CD4-positive, CD25-positive, alpha-beta regulatory T cell (primary cell): Measurements from ENCODE around the gene PRDM16. TPM values are rescaled to one million over a fixed set of nuclear protein-coding genes. Genes with fewer than 3 reads are reported as not detected.

Experiments
- ATAC-seq, 2 donors: fragments of 150-1000 bp; cut with Tn5 transposase; one replicate each; pipeline ENCODE4 v1.10.0; 2021; ENCODE audit warnings: low read depth in 2 of 2, moderate number of reproducible peaks in 2 of 2, moderate library complexity in 1 of 2
- DNase-seq, 3 donors: peaks; one replicate each; pipeline versions ENCODE4 v3.0.0 to v3.0.0-alpha.2; 2012 to 2022; ENCODE audit warnings: mixed read lengths in 1 of 3
- H3K27ac ChIP-seq: one replicate; pipeline ENCODE4 v1.7.0; 2013; ENCODE audit warnings: mild to moderate bottlenecking, low read length; ENCODE audit not compliant: insufficient read depth, poor library complexity, severe bottlenecking
- H3K27me3 ChIP-seq: one replicate; pipeline ENCODE4 v1.7.0; 2013; ENCODE audit warnings: low read length; ENCODE audit not compliant: control insufficient read depth, insufficient read depth
- H3K36me3 ChIP-seq: one replicate; pipeline ENCODE4 v1.7.0; 2013; ENCODE audit warnings: mild to moderate bottlenecking, low read length, moderate library complexity; ENCODE audit not compliant: control insufficient read depth, insufficient read depth
- H3K4me1 ChIP-seq: 2 replicates; pipeline ENCODE4 v1.7.0; 2013; ENCODE audit warnings: mild to moderate bottlenecking, low read length; ENCODE audit not compliant: insufficient read depth, control insufficient read depth, poor library complexity, severe bottlenecking
- H3K4me3 ChIP-seq: one replicate; pipeline ENCODE4 v1.7.0; 2013; ENCODE audit warnings: low read depth, mild to moderate bottlenecking, low read length, moderate library complexity
- H3K9me3 ChIP-seq, 2 experiments: 1 replicate in 1 of 2; 2 replicates in 1 of 2; pipeline ENCODE4 v1.7.0; 2013; ENCODE audit warnings: low read length in 2 of 2, mild to moderate bottlenecking in 1 of 2, moderate library complexity in 1 of 2; ENCODE audit not compliant: control insufficient read depth in 2 of 2
- H3K27ac Mint-ChIP-seq, 3 donors: one replicate each; pipeline ENCODE4 v1.8.0; 2020 to 2022; ENCODE audit warnings: mild to moderate bottlenecking in 3 of 3, mixed read lengths in 3 of 3, moderate library complexity in 2 of 3
- H3K27me3 Mint-ChIP-seq: one replicate; pipeline ENCODE4 v1.8.0; 2022; ENCODE audit warnings: mild to moderate bottlenecking, mixed read lengths
- H3K36me3 Mint-ChIP-seq: one replicate; pipeline ENCODE4 v1.8.0; 2020; ENCODE audit warnings: mixed read lengths
- H3K4me1 Mint-ChIP-seq, 4 donors: one replicate each; pipeline ENCODE4 v1.8.0; 2020 to 2022; ENCODE audit warnings: mixed read lengths in 4 of 4, mild to moderate bottlenecking in 1 of 4
- H3K4me3 Mint-ChIP-seq, 4 donors: one replicate each; pipeline ENCODE4 v1.8.0; 2020 to 2022; ENCODE audit warnings: mild to moderate bottlenecking in 4 of 4, mixed read lengths in 4 of 4, moderate library complexity in 3 of 4
- H3K9me3 Mint-ChIP-seq, 7 donors: one replicate each; pipeline ENCODE4 v1.8.0; 2020 to 2022; ENCODE audit warnings: mixed read lengths in 7 of 7, mild to moderate bottlenecking in 3 of 7, moderate library complexity in 2 of 7
- polyA plus RNA-seq, 4 donors: library from polyadenylated mRNA; unstranded; fragments of 300-500 nt; fragmentation: Illumina TruSeq; gene quantifications; one replicate each; pipeline ENCODE4 v1.2.3, GENCODE V29; 2021
- total RNA-seq: library from RNA; stranded (reverse); gene quantifications from one replicate; pipeline ENCODE4 v1.2.3, GENCODE V29; 2022

Gene PRDM16
- total and polyA plus RNA-seq, 5 donors from 2014 or later: 0.27 TPM; not detected in 4

GRCh38 chr1:3334366-3334765 lies 265.4 kb downstream of the PRDM16 start:
- ATAC-seq (no peak), DNase-seq (no peak)
- H3K27me3 Mint-ChIP-seq: no peaks in the 10 kb centered on the region
- peaks cover 0 to 2% (median 0%) of the 10 kb centered on the region in 4 donors for H3K4me1 Mint-ChIP-seq
- Histone ChIP-seq H3K27ac (no peak overlapping the region), H3K36me3 (no peaks in the 10 kb centered on the region), H3K4me1 (no peaks in the 10 kb centered on the region), H3K9me3 (peaks cover 0 to 2% of the 10 kb centered on the region in 2 experiments), H3K27me3 (no peaks in the 10 kb centered on the region), H3K4me3 (no peak overlapping the region)
- peaks cover 0 to 2% (median 0%) of the 10 kb centered on the region in 7 donors for H3K9me3 Mint-ChIP-seq
- no peaks in the 10 kb centered on the region for H3K36me3 Mint-ChIP-seq
- H3K27ac Mint-ChIP-seq: no peak overlapping the region
- H3K4me3 Mint-ChIP-seq: no peak overlapping the region

DNA sequence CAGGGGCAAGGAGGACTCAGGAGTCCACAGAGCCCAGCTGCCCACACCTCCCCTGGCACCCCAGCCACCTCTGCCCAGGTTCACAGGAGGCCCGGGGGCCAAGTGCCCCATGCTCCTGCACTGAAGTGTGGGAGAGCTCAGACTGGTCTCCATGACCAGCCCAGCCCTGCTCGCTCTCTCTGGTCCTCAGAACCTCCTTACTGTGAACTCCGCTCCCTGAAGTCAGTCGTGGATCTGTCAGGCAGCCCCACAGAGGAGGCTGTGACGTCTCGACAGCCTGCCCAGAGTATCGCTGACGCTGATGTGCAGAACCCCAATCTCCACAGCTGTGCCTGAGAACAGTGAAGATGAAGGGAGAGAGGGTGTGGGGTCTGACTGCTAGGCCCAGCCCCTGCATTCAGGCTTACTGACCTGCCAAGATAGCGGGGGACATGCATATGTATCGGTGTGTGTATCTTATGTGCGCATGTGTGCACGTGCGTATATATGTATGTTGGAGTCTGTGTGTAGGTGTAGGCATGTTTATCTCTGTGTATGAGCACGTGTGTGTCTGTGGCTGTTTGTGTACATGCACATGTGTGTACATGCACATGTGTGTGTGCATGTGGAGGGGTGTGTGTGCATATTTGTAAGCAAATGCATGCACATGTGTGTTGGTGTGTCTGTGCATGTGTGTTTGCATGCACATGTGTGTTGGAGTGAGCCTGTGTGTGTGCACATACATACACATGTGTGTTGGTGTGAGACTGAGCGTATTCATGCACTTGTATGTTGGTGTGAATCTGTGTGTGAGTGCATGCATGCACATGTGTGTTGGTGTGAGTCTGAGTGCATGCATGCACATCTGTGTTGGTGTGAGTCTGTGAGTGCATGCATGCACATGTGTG lies 267.0 kb downstream of the PRDM16 start:
- Histone ChIP-seq H3K9me3 (peaks cover 0 to 2% of the 10 kb centered on the region in 2 experiments), H3K4me1 (no peaks in the 10 kb centered on the region), H3K36me3 (no peaks in the 10 kb centered on the region), H3K4me3 (no peak overlapping the region), H3K27ac (no peak overlapping the region), H3K27me3 (no peaks in the 10 kb centered on the region)
- Mint-ChIP-seq H3K36me3 (no peaks in the 10 kb centered on the region), H3K27ac (no peak overlapping the region), H3K9me3 (peaks cover 0 to 2% (median 0%) of the 10 kb centered on the region in 7 donors), H3K4me3 (no peak overlapping the region), H3K27me3 (no peaks in the 10 kb centered on the region), H3K4me1 (peaks cover 0 to 2% (median 0%) of the 10 kb centered on the region in 4 donors)
- DNase-seq: no peak
- no peak for ATAC-seq

GRCh38 chr1:3336641-3337630 lies 267.9 kb downstream of the PRDM16 start:
- Histone ChIP-seq H3K27me3 (no peaks in the 10 kb centered on the region), H3K9me3 (peaks cover 0 to 2% of the 10 kb centered on the region in 2 experiments), H3K36me3 (no peaks in the 10 kb centered on the region), H3K4me3 (no peak overlapping the region), H3K4me1 (no peaks in the 10 kb centered on the region), H3K27ac (no peak overlapping the region)
- Mint-ChIP-seq H3K27me3 (no peaks in the 10 kb centered on the region), H3K4me1 (peaks cover 0 to 2% (median 0%) of the 10 kb centered on the region in 4 donors), H3K27ac (no peak overlapping the region), H3K9me3 (peaks cover 0 to 5% (median 0%) of the 10 kb centered on the region in 7 donors), H3K4me3 (no peak overlapping the region), H3K36me3 (no peaks in the 10 kb centered on the region)
- DNase-seq: no peak
- ATAC-seq: no peak

GRCh38 chr1:3337798-3338724 lies 269.1 kb downstream of the PRDM16 start:
- Mint-ChIP-seq H3K4me3 (no peak overlapping the region), H3K9me3 (peaks cover 0 to 5% (median 0%) of the 10 kb centered on the region in 7 donors), H3K36me3 (no peaks in the 10 kb centered on the region), H3K27ac (no peak overlapping the region), H3K27me3 (peaks cover 4% of the 10 kb centered on the region), H3K4me1 (peaks cover 0 to 2% (median 0%) of the 10 kb centered on the region in 4 donors)
- no peak for DNase-seq
- Histone ChIP-seq H3K27me3 (no peaks in the 10 kb centered on the region), H3K9me3 (peaks cover 0 to 2% of the 10 kb centered on the region in 2 experiments), H3K27ac (no peak overlapping the region), H3K4me3 (no peak overlapping the region), H3K4me1 (no peaks in the 10 kb centered on the region), H3K36me3 (no peaks in the 10 kb centered on the region)
- ATAC-seq: no peak

GRCh38 chr1:3338725-3339070 lies 269.7 kb downstream of the PRDM16 start:
- no peak overlapping the region for H3K4me3 Mint-ChIP-seq
- H3K27ac ChIP-seq: no peak overlapping the region
- H3K4me1 ChIP-seq: no peaks in the 10 kb centered on the region
- peaks cover 4% of the 10 kb centered on the region for H3K27me3 Mint-ChIP-seq
- H3K9me3 ChIP-seq: peaks cover 0 to 2% of the 10 kb centered on the region in 2 experiments
- H3K4me3 ChIP-seq: no peak overlapping the region
- ATAC-seq (no peak), DNase-seq (no peak)
- no peaks in the 10 kb centered on the region for H3K36me3 ChIP-seq
- no peak overlapping the region for H3K27ac Mint-ChIP-seq
- H3K27me3 ChIP-seq: no peaks in the 10 kb centered on the region
- peaks cover 0 to 8% (median 0%) of the 10 kb centered on the region in 7 donors for H3K9me3 Mint-ChIP-seq
- H3K36me3 Mint-ChIP-seq: no peaks in the 10 kb centered on the region
- peaks cover 0 to 2% (median 0%) of the 10 kb centered on the region in 4 donors for H3K4me1 Mint-ChIP-seq

DNA sequence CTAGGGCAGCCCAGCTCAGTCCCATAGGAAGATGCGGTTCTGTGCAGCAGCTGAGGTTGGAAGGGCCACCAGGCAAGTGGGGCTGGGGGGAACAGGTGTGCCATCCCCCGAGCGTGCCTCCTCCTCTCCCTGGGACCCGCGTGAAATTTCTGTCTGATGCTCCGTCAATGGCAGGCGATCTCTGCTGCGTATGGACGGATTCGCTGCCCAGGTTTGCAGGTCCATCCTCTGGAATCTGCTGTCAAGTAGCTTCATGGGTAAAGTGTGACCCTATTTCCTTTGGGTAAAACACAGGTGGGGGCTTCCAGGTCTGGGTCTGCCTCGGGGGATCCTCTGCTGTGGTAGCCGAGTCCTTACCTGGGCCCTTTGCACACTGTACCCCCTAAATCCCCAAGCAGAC lies 270.9 kb downstream of the PRDM16 start:
- Mint-ChIP-seq H3K27me3 (peaks cover 4% of the 10 kb centered on the region), H3K4me1 (peaks cover 0 to 2% (median 0%) of the 10 kb centered on the region in 4 donors)

More for the DNA sequence above, 270.9 kb downstream of the PRDM16 start:
- Histone ChIP-seq H3K27ac (no peak overlapping the region), H3K36me3 (no peaks in the 10 kb centered on the region), H3K4me3 (no peak overlapping the region), H3K27me3 (no peaks in the 10 kb centered on the region), H3K9me3 (peaks cover 6 to 10% of the 10 kb centered on the region in 2 experiments), H3K4me1 (no peaks in the 10 kb centered on the region)
- no peak overlapping the region for H3K4me3 Mint-ChIP-seq
- peak overlapping the region in 1 of 3 donors; percentile 26 for H3K27ac Mint-ChIP-seq
- no peak for ATAC-seq
- DNase-seq: no peak
- no peaks in the 10 kb centered on the region for H3K36me3 Mint-ChIP-seq
- peaks cover 0 to 19% (median 5%) of the 10 kb centered on the region in 7 donors for H3K9me3 Mint-ChIP-seq
